K562 (cell line): ENCODE data around the gene HMBS. TPM values are rescaled to one million over a fixed set of nuclear protein-coding genes. Genes with fewer than 3 reads are reported as not detected.

Source experiments
- CREB3 ChIP-seq: fragments of 450-650 bp; conservative IDR thresholded peaks from 2 replicates; pipeline ENCODE4 v1.6.1; 2016; ENCODE audit warnings: missing genetic modification characterization, low read depth, mild to moderate bottlenecking, missing compliant biosample characterization, moderate library complexity
- CTCF ChIP-seq, 3 experiments: IDR thresholded peaks in 2 of 3; conservative IDR thresholded peaks in 1 of 3; 2 replicates each; pipeline ENCODE4 v1.5.1; 2011 to 2012; ENCODE audit warnings: low read length in 3 of 3, mild to moderate bottlenecking in 3 of 3, control low read depth in 2 of 3, improper control_type of control experiment in 1 of 3, inconsistent platforms in 1 of 3, low read depth in 1 of 3, mixed read lengths in 1 of 3, moderate library complexity in 1 of 3; ENCODE audit not compliant: insufficient read depth in 2 of 3
- E2F4 ChIP-seq: sonication (generic); formaldehyde crosslinking; IDR thresholded peaks from 2 replicates; pipeline ENCODE4 v1.8.0; 2022; ENCODE audit warnings: mild to moderate bottlenecking, low read depth, missing genetic modification reagents
- FIP1L1 ChIP-seq: fragments of 200-400 bp; formaldehyde crosslinking; IDR thresholded peaks from 2 replicates; pipeline ENCODE4 v1.6.1; 2018; ENCODE audit warnings: mild to moderate bottlenecking, low read depth, low read length; ENCODE audit not compliant: poor library complexity, severe bottlenecking
- FOXA3 ChIP-seq, 2 experiments: fragments of 450-650 bp in 1 of 2; sonication (generic) in 1 of 2; formaldehyde crosslinking; IDR thresholded peaks in 1 of 2; conservative IDR thresholded peaks in 1 of 2; 2 replicates each; pipeline versions ENCODE4 v1.4.0 to v1.8.0; 2020 to 2022; ENCODE audit warnings: mild to moderate bottlenecking in 2 of 2, missing genetic modification reagents in 1 of 2
- FOXM1 ChIP-seq, 2 experiments: fragments of 450-650 bp in 1 of 2; sonication (generic) in 1 of 2; formaldehyde crosslinking in 1 of 2; IDR thresholded peaks; 2 replicates each; pipeline versions ENCODE4 v1.6.1 to v1.9.0; 2017 to 2022; ENCODE audit warnings: low read depth in 2 of 2, mild to moderate bottlenecking in 2 of 2, missing genetic modification reagents in 1 of 2, moderate library complexity in 1 of 2
- KLF16 ChIP-seq: IDR thresholded peaks from 2 replicates; pipeline ENCODE4 v1.6.1; 2016; ENCODE audit warnings: antibody characterized with exemption
- MCM5 ChIP-seq: fragments of 450-650 bp; IDR thresholded peaks from 2 replicates; pipeline ENCODE4 v1.6.1; 2016; ENCODE audit warnings: low read depth
- MIER1 ChIP-seq: fragments of 450-650 bp; IDR thresholded peaks from 2 replicates; pipeline ENCODE4 v1.6.1; 2016; ENCODE audit warnings: antibody characterized with exemption, mild to moderate bottlenecking, low read depth
- MYNN ChIP-seq, 2 experiments: sonication (generic); formaldehyde crosslinking in 1 of 2; IDR thresholded peaks; 2 replicates each; pipeline versions ENCODE4 v1.5.0 to v1.6.1; 2016 to 2020; ENCODE audit warnings: antibody characterized with exemption in 1 of 2, missing genetic modification reagents in 1 of 2
- PHB ChIP-seq: fragments of 250-450 bp; sonication (Bioruptor Pico); IDR thresholded peaks from 2 replicates; pipeline ENCODE4 v1.5.0; 2021
- SIN3B ChIP-seq: fragments of 450-650 bp; IDR thresholded peaks from 2 replicates; pipeline ENCODE4 v1.6.1; 2017; ENCODE audit warnings: low read depth, mild to moderate bottlenecking, moderate library complexity
- ZFPM2 ChIP-seq: fragments of 250-450 bp; sonication (Bioruptor Pico); IDR thresholded peaks from 2 replicates; pipeline ENCODE4 v1.5.1; 2022; ENCODE audit warnings: mild to moderate bottlenecking
- ZNF431 ChIP-seq: sonication (generic); formaldehyde crosslinking; IDR thresholded peaks from 2 replicates; pipeline ENCODE4 v1.8.0; 2022; ENCODE audit warnings: mild to moderate bottlenecking, missing genetic modification reagents
- ZNF778 ChIP-seq: fragments of 450-650 bp; formaldehyde crosslinking; IDR thresholded peaks from 2 replicates; pipeline ENCODE4 v1.4.0; 2020; ENCODE audit warnings: mild to moderate bottlenecking, moderate library complexity
- polyA plus RNA-seq, 8 experiments: library from polyadenylated mRNA; depleted of rRNA in 4 of 8; stranded (reverse) in 5 of 8; unstranded in 3 of 8; fragments of >200 nt; fragmentation: Nextera tagmentation in 2 of 8; fragmentation: Illumina TruSeq in 1 of 8; extraction: Ambion mirVana in 2 of 8; extraction: Trizol in 1 of 8; gene quantifications; 2 replicates each; pipeline versions ENCODE4 v1.2.1 to v1.2.3, GENCODE V29; 2011 to 2014; ENCODE audit warnings: inconsistent platforms in 1 of 8, missing spikeins in 1 of 8
- total RNA-seq, 7 experiments: library from RNA; depleted of rRNA in 6 of 7; stranded (reverse); fragments of >200 nt in 6 of 7; fragmentation: Illumina TruSeq in 2 of 7; extraction: Trizol in 2 of 7; gene quantifications; 2 replicates each; pipeline versions ENCODE4 v1.2.1 to v1.2.3, GENCODE V29; 2011 to 2021; ENCODE audit warnings: low replicate concordance in 1 of 7
- TF ChIP-seq, protein P1 (sequence below): fragments of 450-650 bp; formaldehyde crosslinking; conservative IDR thresholded peaks from 2 replicates; pipeline ENCODE4 v1.4.0; 2022; ENCODE audit warnings: mild to moderate bottlenecking, missing genetic modification characterization
- TF ChIP-seq, protein P2 (sequence below): fragments of 250-450 bp; sonication (Bioruptor Pico); IDR thresholded peaks from 2 replicates; pipeline ENCODE4 v1.4.0; 2020; ENCODE audit warnings: mild to moderate bottlenecking, moderate library complexity

Gene HMBS
- total and polyA plus RNA-seq, 9 of the 15 experiments (the other 6 are each of a cell fraction or from before 2014, with no cell fraction given): 56.9 to 385 (median 286) TPM

DNA sequence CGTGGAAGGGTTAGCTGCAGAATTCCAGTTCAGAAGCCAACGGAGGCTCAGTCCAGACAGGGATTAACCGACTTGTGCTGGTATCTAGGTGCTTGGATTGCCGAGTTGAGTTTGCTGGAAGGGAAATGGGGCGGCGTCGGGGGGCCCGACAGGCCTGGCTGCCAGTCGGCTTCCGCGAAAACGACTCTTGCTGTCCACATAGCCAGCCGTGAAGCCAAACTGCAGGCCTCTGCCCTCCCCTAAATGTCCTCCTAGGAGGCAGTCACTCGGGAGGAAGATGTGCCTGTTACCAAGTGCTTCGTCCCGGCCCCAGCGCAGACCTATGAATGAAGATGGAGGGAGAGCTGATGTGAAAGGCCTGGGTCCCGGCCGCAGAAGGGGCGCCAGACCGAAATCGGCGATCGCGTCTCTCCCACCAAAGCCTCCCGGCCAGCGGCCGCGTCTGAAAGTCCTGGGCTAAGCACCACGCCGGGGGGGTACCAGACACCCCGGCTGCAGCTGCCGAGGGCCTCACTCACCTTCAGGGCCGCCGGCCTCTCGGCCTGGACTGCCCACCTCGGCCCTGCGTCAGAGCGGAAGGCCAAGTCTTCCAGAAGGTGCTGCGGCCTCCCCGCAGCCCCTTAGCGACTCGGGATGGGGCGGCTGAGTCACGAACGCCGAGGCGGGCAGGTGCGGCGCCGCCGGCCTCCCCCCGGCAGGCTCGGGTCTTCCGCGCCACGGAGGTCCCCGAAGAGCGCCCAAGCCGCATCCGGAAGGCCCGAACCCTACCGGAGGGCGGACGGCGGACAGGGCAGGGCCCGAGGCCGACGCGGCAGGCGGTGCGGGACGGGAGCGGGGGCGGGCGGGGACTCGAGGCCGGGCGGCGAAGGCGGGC, 9.5 kb downstream of the HMBS start (continued):
- TF ChIP-seq MCM5 (no peak), SIN3B (no peak), FOXM1 (IDR thresholded peaks at IDR 0.05; ENCODE audit: low read depth) (no peak), FOXM1 (CRISPR knock-in tag; IDR thresholded peaks at IDR 0.05; ENCODE audit: low read depth) (no peak), CREB3 (tag) (no peak), CTCF (IDR thresholded peaks at IDR 0.05 in 2 of 3, conservative IDR thresholded peaks at IDR 0.05 in 1 of 3; ENCODE audit: insufficient read depth in 2 of 3, low read depth in 1 of 3, low read length in 3 of 3) (no peak), E2F4 (CRISPR knock-in tag) (no peak), ZNF431 (CRISPR knock-in tag) (peak; percentile 35; the same call in 1 of the 2 replicates), KLF16 (no peak), MYNN (IDR thresholded peaks at IDR 0.05) (peak; percentile 36), MYNN (CRISPR knock-in tag; IDR thresholded peaks at IDR 0.05) (no peak), MIER1 (no peak), ZNF778 (CRISPR knock-in tag) (no peak), FOXA3 (CRISPR knock-in tag; conservative IDR thresholded peaks at IDR 0.05 in 1 of 2, IDR thresholded peaks at IDR 0.05 in 1 of 2) (0 out of 4 replicates have a peak, but pooled peaks of 1 of the 2 experiments have one; percentile 28), PHB (peak; percentile 48; the same call in 1 of the 2 replicates), FIP1L1 (peak; percentile 98), ZFPM2 (no peak)
- TF ChIP-seq, protein P1, sequence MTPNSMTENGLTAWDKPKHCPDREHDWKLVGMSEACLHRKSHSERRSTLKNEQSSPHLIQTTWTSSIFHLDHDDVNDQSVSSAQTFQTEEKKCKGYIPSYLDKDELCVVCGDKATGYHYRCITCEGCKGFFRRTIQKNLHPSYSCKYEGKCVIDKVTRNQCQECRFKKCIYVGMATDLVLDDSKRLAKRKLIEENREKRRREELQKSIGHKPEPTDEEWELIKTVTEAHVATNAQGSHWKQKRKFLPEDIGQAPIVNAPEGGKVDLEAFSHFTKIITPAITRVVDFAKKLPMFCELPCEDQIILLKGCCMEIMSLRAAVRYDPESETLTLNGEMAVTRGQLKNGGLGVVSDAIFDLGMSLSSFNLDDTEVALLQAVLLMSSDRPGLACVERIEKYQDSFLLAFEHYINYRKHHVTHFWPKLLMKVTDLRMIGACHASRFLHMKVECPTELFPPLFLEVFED (CRISPR knock-in tag): no peak
- TF ChIP-seq, protein P2, sequence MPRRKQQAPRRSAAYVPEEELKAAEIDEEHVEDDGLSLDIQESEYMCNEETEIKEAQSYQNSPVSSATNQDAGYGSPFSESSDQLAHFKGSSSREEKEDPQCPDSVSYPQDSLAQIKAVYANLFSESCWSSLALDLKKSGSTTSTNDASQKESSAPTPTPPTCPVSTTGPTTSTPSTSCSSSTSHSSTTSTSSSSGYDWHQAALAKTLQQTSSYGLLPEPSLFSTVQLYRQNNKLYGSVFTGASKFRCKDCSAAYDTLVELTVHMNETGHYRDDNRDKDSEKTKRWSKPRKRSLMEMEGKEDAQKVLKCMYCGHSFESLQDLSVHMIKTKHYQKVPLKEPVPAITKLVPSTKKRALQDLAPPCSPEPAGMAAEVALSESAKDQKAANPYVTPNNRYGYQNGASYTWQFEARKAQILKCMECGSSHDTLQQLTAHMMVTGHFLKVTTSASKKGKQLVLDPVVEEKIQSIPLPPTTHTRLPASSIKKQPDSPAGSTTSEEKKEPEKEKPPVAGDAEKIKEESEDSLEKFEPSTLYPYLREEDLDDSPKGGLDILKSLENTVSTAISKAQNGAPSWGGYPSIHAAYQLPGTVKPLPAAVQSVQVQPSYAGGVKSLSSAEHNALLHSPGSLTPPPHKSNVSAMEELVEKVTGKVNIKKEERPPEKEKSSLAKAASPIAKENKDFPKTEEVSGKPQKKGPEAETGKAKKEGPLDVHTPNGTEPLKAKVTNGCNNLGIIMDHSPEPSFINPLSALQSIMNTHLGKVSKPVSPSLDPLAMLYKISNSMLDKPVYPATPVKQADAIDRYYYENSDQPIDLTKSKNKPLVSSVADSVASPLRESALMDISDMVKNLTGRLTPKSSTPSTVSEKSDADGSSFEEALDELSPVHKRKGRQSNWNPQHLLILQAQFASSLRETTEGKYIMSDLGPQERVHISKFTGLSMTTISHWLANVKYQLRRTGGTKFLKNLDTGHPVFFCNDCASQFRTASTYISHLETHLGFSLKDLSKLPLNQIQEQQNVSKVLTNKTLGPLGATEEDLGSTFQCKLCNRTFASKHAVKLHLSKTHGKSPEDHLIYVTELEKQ: no peak
